ENCODE data around the gene PIGB. TPM values are rescaled to one million over a fixed set of nuclear protein-coding genes. Genes with fewer than 3 reads are reported as not detected.

PIGB gene
- total RNA-seq, 2 experiments from 2014 or later = 19.8 to 21.1 TPM

DNA sequence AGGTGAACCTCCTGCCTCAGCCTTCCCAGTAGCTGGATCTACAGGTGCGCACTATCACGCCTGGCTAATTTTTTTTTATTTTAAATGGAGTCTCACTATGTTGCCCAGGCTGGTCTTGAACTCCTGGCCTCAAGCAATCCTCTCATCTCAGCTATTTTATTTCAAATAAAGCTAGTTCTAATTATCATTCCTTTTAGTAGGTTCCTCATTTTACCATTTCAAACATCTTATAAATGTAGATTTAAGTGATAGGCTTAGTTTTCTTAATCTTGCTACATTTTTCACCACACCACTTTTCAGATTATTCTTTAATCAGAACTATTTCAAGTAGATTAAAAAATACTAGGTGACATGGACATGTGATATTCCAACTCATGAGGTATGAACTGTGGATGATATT is 30.3 kb downstream of the PIGB start:
- DNase-seq (no peak), ATAC-seq (no peak)
- H3K4me3 Mint-ChIP-seq = no peak overlapping the region
- POLR2A ChIA-PET = no interaction called here
- no peaks in the 10 kb centered on the region for H3K27me3 Mint-ChIP-seq
- H3K4me1 Mint-ChIP-seq = no peaks in the 10 kb centered on the region
- H3K27ac Mint-ChIP-seq = no peak overlapping the region
- intact Hi-C loops (cut with DNase I, micrococcal nuclease) = no loop called here
- H3K9me3 Mint-ChIP-seq (ENCODE audit: low read depth) = no peaks in the 10 kb centered on the region
- peaks cover 31% of the 10 kb centered on the region for H3K36me3 Mint-ChIP-seq (ENCODE audit: low read depth)
- CTCF ChIA-PET = no interaction called here

- Mint-ChIP-seq H3K27ac (no peak overlapping the region), H3K4me1 (no peaks in the 10 kb centered on the region), H3K36me3 (ENCODE audit: low read depth) (peaks cover 23% of the 10 kb centered on the region), H3K4me3 (no peak overlapping the region), H3K9me3 (ENCODE audit: low read depth) (no peaks in the 10 kb centered on the region), H3K27me3 (no peaks in the 10 kb centered on the region)
- ChIA-PET CTCF (no interaction called here), POLR2A (no interaction called here)
- DNase-seq (no peak), ATAC-seq (no peak)
- intact Hi-C loops (cut with DNase I, micrococcal nuclease) = no loop called here
Observed at GRCh38 chr15:55353025-55353424, 34.0 kb downstream of the PIGB start.

DNA sequence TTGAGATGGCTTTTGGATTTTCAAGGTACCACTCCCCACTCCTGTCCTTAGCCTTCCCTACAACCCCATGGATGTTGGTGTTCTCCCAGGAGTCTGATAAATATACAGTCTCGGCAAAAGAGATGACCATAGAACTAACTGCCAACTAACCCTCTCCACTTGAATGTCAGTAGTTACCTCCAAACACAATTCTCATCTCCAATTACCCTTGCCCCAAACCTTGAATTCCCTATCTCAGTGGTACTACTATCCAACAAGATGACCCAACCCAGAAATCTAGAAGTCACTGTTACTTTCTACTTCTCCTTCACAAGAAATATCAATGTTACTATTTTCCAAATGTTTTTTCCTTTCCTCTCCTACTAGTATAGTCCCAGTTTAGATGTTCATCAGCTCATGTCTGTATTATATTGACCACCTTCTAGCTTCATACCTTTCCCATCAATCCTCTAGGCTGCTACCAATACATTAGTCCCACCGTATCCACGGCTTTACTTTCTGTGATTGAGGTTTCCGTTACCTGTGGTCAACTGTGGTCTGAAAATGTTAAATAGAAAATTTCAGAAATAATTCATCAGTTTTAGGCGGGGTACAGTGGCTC is 38.1 kb downstream of the PIGB start:
- no peak for DNase-seq
- Mint-ChIP-seq H3K4me3 (no peak overlapping the region), H3K4me1 (no peaks in the 10 kb centered on the region), H3K9me3 (ENCODE audit: low read depth) (no peaks in the 10 kb centered on the region), H3K27ac (no peak overlapping the region), H3K27me3 (no peaks in the 10 kb centered on the region), H3K36me3 (ENCODE audit: low read depth) (peaks cover 16% of the 10 kb centered on the region)
- intact Hi-C loops (cut with DNase I, micrococcal nuclease) = no loop called here
- POLR2A ChIA-PET = interaction anchor here (1.0 kb wide), 1 partner anchor 38 kb away, joined by 3 read pairs; the partner anchor contains the start of genes PIGB and PIGBOS1
- CTCF ChIA-PET = interaction anchor here (0.8 kb wide), 1 partner anchor 27 kb away, joined by 4 read pairs; no protein-coding TSS in a partner anchor
- no peak for ATAC-seq

- no peaks in the 10 kb centered on the region for H3K4me1 Mint-ChIP-seq
- intact Hi-C loops (cut with DNase I, micrococcal nuclease) = no loop called here
- H3K27me3 Mint-ChIP-seq = no peaks in the 10 kb centered on the region
- no peak overlapping the region for H3K27ac Mint-ChIP-seq
- no peaks in the 10 kb centered on the region for H3K9me3 Mint-ChIP-seq (ENCODE audit: low read depth)
- H3K4me3 Mint-ChIP-seq = no peak overlapping the region
- ChIA-PET CTCF (interaction anchor here (0.8 to 1.5 kb wide), 2 partner anchors 28 to 150 kb away, joined by 3 to 4 read pairs; no protein-coding TSS in a partner anchor), POLR2A (interaction anchor here (0.6 to 1.0 kb wide), 2 partner anchors 38 to 128 kb away, joined by 3 read pairs; partner anchors contain the start of genes PIGB and PIGBOS1)
- peaks cover 16% of the 10 kb centered on the region for H3K36me3 Mint-ChIP-seq (ENCODE audit: low read depth)
- no peak for DNase-seq
- no peak for ATAC-seq
Observed at GRCh38 chr15:55357774-55358173, 38.8 kb downstream of the PIGB start.

GRCh38 chr15:55358471-55358870 is 39.4 kb downstream of the PIGB start:
- ChIA-PET CTCF (interaction anchor here (0.8 to 1.5 kb wide), 3 partner anchors 52 to 150 kb away, joined by 3 read pairs; no protein-coding TSS in a partner anchor), POLR2A (interaction anchor here (0.8 kb wide), 1 partner anchor 91 kb away, joined by 3 read pairs; no protein-coding TSS in a partner anchor)
- H3K4me3 Mint-ChIP-seq = no peak overlapping the region
- intact Hi-C loops (cut with DNase I, micrococcal nuclease) = no loop called here
- H3K27me3 Mint-ChIP-seq = no peaks in the 10 kb centered on the region
- no peak for ATAC-seq
- H3K27ac Mint-ChIP-seq = peak overlapping the region; percentile 17
- peaks cover 16% of the 10 kb centered on the region for H3K36me3 Mint-ChIP-seq (ENCODE audit: low read depth)
- H3K4me1 Mint-ChIP-seq = no peaks in the 10 kb centered on the region
- H3K9me3 Mint-ChIP-seq (ENCODE audit: low read depth) = no peaks in the 10 kb centered on the region
- DNase-seq = no peak

DNA sequence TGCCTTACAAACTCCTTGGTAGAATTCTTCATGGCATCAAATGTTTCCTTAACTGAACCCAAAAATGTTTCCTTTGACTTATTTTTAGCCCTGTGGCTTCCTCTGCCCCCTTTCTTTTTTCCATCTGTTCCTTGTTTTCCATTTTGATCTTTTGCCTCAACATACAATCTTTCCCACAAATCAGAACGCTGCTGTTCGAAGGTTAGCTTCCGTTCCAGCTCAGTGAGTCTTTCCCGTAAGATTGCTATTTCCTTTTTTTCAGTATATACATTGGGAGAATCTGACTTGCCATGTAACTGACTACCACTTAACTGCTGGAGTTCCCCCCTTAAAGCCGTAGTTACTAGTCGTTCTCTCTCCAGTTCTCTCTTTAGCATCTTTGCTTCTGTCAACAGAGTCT is 41.2 kb downstream of the PIGB start:
- Mint-ChIP-seq H3K27ac (peak overlapping the region; percentile 34), H3K27me3 (no peaks in the 10 kb centered on the region), H3K4me1 (no peaks in the 10 kb centered on the region), H3K9me3 (ENCODE audit: low read depth) (no peaks in the 10 kb centered on the region), H3K4me3 (no peak overlapping the region), H3K36me3 (ENCODE audit: low read depth) (peaks cover 15% of the 10 kb centered on the region)
- POLR2A ChIA-PET = interaction anchor here (0.7 kb wide), 1 partner anchor 118 kb away, joined by 5 read pairs; no protein-coding TSS in a partner anchor
- intact Hi-C loops (cut with DNase I, micrococcal nuclease) = no loop called here
- CTCF ChIA-PET = interaction anchor here (0.9 kb wide), 1 partner anchor 59 kb away, joined by 3 read pairs; no protein-coding TSS in a partner anchor
- ATAC-seq = no peak
- DNase-seq = no peak

GRCh38 chr15:55361048-55361447 is 42.0 kb downstream of the PIGB start:
- DNase-seq = no peak
- no peak for ATAC-seq
- ChIA-PET POLR2A (interaction anchor here (0.7 kb wide), 1 partner anchor 117 kb away, joined by 5 read pairs; no protein-coding TSS in a partner anchor), CTCF (interaction anchor here (0.8 kb wide), 1 partner anchor 10 kb away, joined by 3 read pairs; no protein-coding TSS in a partner anchor)
- Mint-ChIP-seq H3K27me3 (no peaks in the 10 kb centered on the region), H3K4me1 (no peaks in the 10 kb centered on the region), H3K4me3 (no peak overlapping the region), H3K27ac (no peak overlapping the region), H3K36me3 (ENCODE audit: low read depth) (peaks cover 14% of the 10 kb centered on the region), H3K9me3 (ENCODE audit: low read depth) (no peaks in the 10 kb centered on the region)
- intact Hi-C loops (cut with DNase I, micrococcal nuclease) = no loop called here

GRCh38 chr15:55362641-55363040 is 43.6 kb downstream of the PIGB start:
- DNase-seq (no peak), ATAC-seq (no peak)
- Mint-ChIP-seq H3K27me3 (no peaks in the 10 kb centered on the region), H3K27ac (peak overlapping the region; percentile 23), H3K9me3 (ENCODE audit: low read depth) (no peaks in the 10 kb centered on the region), H3K4me1 (peaks cover 3% of the 10 kb centered on the region), H3K36me3 (ENCODE audit: low read depth) (peaks cover 7% of the 10 kb centered on the region), H3K4me3 (no peak overlapping the region)
- intact Hi-C loops (cut with DNase I, micrococcal nuclease) = no loop called here
- CTCF ChIA-PET = no interaction called here
- POLR2A ChIA-PET = no interaction called here

GRCh38 chr15:55366981-55367380 is 48.0 kb downstream of the PIGB start:
- H3K4me3 Mint-ChIP-seq = no peak overlapping the region
- CTCF ChIA-PET = interaction anchor here (1.0 kb wide), 1 partner anchor 35 kb away, joined by 5 read pairs; no protein-coding TSS in a partner anchor

GRCh38 chr15:55372701-55373440 is 53.8 kb downstream of the PIGB start:
- peaks cover 11% of the 10 kb centered on the region for H3K36me3 Mint-ChIP-seq (ENCODE audit: low read depth)
- ATAC-seq (peak; percentile 44), DNase-seq (no peak)
- peaks cover 11% of the 10 kb centered on the region for H3K4me1 Mint-ChIP-seq
- intact Hi-C loops (cut with DNase I, micrococcal nuclease) = no loop called here
- H3K27me3 Mint-ChIP-seq = no peaks in the 10 kb centered on the region
- H3K4me3 Mint-ChIP-seq = no peak overlapping the region
- CTCF ChIA-PET = interaction anchor here (0.7 to 1.6 kb wide), 4 partner anchors 33 to 66 kb away, joined by 3 to 4 read pairs (median 3); partner anchors contain the start of genes CCPG1 and PIERCE2
- POLR2A ChIA-PET = no interaction called here
- no peaks in the 10 kb centered on the region for H3K9me3 Mint-ChIP-seq (ENCODE audit: low read depth)
- peak overlapping the region; percentile 64 for H3K27ac Mint-ChIP-seq

More at GRCh38 chr15:55366981-55367380, 48.0 kb downstream of the PIGB start:
- Mint-ChIP-seq H3K27ac (no peak overlapping the region), H3K4me1 (peaks cover 3% of the 10 kb centered on the region), H3K9me3 (ENCODE audit: low read depth) (no peaks in the 10 kb centered on the region), H3K36me3 (ENCODE audit: low read depth) (peaks cover 5% of the 10 kb centered on the region), H3K27me3 (no peaks in the 10 kb centered on the region)
- ATAC-seq (no peak), DNase-seq (no peak)
- intact Hi-C loops (cut with DNase I, micrococcal nuclease) = no loop called here
- POLR2A ChIA-PET = no interaction called here

- no peak overlapping the region for H3K27ac Mint-ChIP-seq
- intact Hi-C loops (cut with DNase I, micrococcal nuclease) = no loop called here
- ChIA-PET CTCF (no interaction called here), POLR2A (no interaction called here)
- no peaks in the 10 kb centered on the region for H3K4me1 Mint-ChIP-seq
- H3K9me3 Mint-ChIP-seq (ENCODE audit: low read depth) = no peaks in the 10 kb centered on the region
- peaks cover 13% of the 10 kb centered on the region for H3K36me3 Mint-ChIP-seq (ENCODE audit: low read depth)
- DNase-seq (no peak), ATAC-seq (no peak)
- H3K4me3 Mint-ChIP-seq = no peak overlapping the region
- no peaks in the 10 kb centered on the region for H3K27me3 Mint-ChIP-seq
Observed at GRCh38 chr15:55379095-55379494, 60.1 kb downstream of the PIGB start.
